Upper lobe of left lung (tissue), 4 donors: ENCODE measurements around the gene IVD.

ENCODE experiments used
- CTCF ChIP-seq, 6 experiments: fragments of 450-650 bp in 4 of 6; fragments of 200-600 bp in 2 of 6; sonication (generic) in 2 of 6; IDR thresholded peaks; one replicate each; pipeline ENCODE4 v1.5.1; 2016 to 2019; ENCODE audit warnings: antibody characterized with exemption in 6 of 6
- EP300 ChIP-seq, 4 donors: sonication (generic); formaldehyde crosslinking; IDR thresholded peaks; one replicate each; pipeline ENCODE4 v1.5.1; 2017; ENCODE audit warnings: antibody characterized with exemption in 4 of 4, control low read depth in 2 of 4
- POLR2A ChIP-seq, 4 donors: fragments of 450-650 bp; IDR thresholded peaks; one replicate each; pipeline ENCODE4 v1.5.1; 2016 to 2017; ENCODE audit warnings: antibody characterized with exemption in 4 of 4, mild to moderate bottlenecking in 2 of 4
- POLR2AphosphoS5 ChIP-seq, 2 donors: sonication (generic); formaldehyde crosslinking; IDR thresholded peaks; one replicate each; pipeline ENCODE4 v1.5.1; 2017; ENCODE audit warnings: antibody characterized with exemption in 2 of 2

GRCh38 chr15:40414816-40415215, 9.2 kb downstream of the IVD start:
- TF ChIP-seq CTCF (IDR thresholded peaks at IDR 0.05), result no peak
- TF ChIP-seq POLR2A (IDR thresholded peaks at IDR 0.05), result no peak
- no peak for TF ChIP-seq EP300 (IDR thresholded peaks at IDR 0.05)
- no peak for TF ChIP-seq POLR2AphosphoS5 (IDR thresholded peaks at IDR 0.05)
